ELF-1 (cell line): ENCODE results near the gene TP53I13.

Source experiments
- DNase-seq: peaks from one replicate; pipeline ENCODE4 v3.0.0-alpha.2; 2016; ENCODE audit warnings: low read depth, low spot score

TP53I13 gene

DNA sequence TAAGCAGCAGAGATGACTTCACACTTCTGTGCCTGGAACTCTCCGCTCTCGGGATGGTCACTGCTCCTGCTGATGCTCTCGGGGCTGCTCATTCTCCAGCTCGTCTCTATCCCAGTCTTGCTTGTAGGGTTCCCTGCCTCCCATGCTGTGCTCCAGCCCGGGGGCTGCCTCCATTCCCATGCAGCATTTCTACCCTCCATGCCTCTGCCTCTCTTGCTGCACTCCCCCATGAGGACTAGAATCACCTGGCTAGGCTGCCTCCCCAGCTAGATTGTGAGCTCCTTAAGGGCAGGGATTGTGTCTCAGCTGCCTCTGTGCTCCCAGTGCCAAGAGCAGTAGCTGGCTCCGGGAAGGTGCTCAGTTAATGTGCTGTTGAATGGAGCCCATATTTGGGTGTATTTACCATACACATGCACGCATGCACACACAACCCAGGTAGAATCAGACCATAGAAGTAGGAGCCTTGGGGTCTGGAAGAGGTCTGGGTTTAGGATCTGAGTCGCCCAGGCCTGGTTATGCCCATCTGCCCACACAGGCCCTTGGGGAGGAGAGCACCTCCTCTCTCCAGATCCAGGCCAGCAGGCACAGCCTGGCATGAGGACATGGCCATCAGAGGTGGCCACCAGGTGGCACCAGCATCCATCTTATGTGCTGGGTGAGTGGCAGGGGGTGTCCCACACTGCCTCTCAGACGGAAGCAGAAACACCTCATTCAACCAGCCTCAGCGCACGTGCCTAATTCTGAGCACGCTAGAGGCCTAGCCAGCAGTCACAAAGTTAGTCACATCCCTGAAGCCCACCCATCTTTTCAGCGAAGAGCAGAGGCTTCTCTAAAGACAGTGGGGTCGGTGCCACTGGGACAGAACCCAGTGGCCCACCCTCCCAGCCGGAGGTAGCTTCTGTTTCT, 11.6 kb downstream of the TP53I13 start:
- DNase-seq = peak; percentile 88

DNA sequence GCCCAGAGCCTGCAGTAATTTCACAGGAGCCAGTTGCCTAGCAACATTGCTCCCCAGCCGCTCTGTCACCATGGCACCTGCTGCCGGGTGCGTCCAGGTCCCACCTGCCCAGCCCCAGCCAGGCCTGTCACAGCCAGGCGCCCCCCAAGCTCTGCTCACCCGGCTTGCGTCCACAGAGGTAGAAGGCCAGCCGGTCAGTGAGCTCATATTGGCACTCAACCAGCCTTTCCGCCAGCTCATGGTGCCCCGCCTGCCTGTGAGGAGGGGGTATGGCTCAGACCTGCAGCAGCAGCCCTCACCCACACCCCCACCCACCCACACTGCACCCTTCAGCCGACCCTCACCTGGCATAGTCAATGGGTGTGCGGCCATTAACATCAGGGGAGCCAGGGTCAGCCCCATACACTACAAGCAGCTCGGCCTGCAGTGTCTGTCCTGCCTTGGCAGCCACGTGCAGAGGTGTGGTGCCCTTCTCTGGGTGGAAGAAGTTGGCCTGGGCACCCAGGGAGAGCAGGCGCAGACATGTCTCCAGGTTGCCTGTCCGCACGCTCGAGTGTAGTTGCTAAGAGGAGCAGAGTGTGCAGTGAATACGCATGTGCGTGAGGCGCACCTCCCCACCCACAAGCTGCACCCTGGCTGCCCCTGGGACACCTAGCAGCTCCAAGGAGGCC, 13.2 kb downstream of the TP53I13 start:
- no peak for DNase-seq

DNA sequence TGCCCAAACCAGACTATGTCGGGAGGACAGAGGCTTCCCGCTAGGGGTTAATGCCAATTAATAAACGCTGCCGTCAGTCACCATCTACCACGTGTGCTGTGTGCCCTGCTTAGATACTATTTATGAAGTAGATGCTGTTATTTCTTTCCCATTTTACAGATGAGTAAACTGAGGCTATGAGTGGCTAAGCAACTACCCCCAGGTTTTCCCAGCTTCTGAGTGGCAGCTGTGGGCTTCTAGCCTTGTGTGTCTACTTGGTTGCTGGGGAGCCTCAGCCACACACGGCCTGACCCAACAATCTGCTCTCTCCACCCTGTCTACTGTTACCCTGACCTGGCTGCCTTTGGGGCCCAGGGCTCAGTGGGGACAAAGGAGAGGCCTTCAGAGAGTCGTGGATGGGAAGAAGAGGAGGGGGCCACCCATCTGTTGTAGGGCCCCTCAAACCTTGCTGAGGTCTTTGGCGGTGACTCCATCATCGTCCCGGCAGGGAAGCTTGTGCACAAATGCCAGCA, 13.8 kb downstream of the TP53I13 start:
- DNase-seq = no peak

DNA sequence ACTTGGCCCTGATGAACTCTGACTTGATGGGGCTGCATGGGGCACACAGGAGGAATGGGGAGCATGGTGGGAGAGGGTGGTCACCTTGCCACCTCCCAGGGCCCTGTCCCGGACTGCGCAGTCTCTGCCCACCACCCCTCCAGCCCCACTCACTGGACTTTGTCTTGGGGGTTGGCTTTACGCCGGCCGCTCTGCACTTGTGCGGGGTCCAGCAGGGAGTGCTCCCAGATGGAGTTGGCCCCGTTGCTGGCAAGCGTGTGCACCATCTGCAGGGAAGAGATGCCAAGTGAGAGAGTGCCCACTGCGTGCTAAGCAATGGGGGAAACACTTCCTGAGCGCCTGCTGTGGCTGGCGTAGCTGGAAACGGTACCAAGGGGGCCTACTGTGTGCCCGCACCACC, 14.3 kb downstream of the TP53I13 start:
- DNase-seq = no peak

DNA sequence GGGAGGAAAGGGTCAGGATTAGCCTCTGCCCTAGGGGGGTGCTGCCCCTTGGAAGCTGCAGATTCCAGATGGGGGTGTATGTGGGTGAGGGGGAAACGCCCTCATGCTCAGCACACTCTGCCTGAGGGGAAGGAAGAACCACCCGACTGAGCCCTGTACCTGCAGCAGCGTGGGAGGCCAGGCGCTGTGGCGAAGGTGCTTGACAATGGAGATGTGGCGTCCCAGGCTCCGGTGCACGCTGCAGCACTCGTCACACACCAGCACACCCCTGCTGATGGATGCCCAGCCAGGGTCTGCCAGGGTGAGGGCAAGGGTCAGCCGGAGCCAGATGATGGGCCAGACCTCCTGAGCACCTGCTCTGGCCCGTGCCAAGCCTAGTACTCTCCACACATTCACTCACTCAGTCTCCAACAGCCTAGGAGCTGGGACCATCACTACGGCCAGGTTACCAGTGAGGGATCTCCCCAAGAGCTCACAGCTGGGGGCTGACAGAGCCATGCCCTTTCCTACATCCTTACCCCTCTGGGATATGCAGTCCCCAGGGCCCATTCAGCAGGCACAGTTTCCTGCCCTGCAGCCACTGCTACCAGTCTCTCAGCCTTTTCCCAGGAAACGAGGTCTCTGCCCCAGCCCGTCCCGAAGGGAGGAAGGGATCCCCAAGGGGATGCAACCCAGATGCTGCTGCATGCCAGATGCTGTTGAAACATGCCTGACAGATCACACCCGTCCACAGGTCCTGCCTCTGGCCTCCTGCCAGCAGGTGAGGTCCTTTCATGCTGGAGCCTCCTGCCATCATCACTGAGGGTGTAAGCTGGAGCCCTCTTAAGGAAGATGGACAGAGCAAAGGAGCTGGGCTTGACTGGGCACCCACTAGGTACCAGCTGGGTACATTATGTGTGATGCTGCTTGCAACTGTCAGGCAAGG, 15.1 kb downstream of the TP53I13 start:
- no peak for DNase-seq

DNA sequence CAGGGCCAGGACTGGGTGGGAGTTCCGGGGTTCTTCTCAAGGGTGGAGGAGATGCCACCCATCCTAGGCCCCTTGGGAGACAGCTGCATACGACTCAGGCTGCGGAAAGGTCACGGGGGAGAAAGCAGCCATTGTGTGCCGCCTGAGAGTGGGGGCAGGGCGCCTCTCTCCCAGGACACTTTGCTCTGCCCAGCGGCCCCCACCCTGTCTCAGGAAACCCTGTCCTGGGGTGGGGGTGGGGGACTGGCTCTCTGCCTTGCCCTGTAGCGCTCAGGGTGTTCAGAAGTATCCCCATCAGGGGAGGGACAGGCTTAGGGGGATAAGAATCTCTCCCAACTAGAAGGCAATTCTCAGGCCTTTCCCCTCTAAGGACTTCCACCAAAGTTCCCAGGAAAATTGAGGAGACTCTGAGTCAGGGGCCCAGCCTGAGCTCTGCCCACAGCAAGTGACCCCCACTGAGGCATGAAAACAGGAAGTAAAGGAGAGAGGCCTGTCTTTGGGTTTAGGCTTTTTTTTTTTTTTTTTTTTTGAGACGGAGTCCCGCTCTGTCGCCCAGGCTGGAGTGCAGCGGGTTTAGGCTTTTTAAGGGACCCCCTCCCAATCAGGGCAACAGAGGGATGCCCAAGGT, 16.1 kb downstream of the TP53I13 start:
- DNase-seq = no peak

DNA sequence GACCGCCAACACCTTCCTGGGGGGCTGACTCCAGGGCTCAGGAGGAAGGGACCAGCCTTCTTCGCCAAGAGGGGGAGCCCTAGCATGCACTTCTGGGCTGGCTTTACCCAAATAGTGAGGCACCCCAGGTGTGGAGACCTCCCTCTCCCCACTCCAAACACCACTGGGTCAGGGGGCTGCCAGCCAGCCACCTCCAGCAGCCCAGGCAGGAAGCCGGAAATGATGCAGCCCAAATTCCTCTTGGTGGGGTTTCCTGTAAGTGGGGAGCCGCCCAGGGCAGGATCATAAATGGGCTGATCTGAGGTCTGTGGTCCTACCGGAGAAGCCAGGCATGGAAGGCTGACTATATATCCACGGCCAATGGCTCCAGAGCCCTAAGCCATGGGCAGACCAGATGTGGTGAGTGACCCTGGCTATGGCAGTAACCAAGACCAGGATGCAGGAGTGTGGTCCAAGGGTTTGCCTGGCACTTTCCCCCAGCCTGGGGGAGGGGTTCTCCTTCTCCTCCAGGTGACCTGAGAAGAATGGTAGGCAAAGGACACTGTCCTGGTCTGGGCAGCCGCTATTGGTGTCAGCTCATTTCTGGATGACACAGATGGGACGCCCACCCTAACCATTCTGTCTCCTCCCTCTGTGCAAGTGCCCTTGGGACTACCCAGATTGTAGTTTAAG, 16.7 kb downstream of the TP53I13 start:
- no peak for DNase-seq

DNA sequence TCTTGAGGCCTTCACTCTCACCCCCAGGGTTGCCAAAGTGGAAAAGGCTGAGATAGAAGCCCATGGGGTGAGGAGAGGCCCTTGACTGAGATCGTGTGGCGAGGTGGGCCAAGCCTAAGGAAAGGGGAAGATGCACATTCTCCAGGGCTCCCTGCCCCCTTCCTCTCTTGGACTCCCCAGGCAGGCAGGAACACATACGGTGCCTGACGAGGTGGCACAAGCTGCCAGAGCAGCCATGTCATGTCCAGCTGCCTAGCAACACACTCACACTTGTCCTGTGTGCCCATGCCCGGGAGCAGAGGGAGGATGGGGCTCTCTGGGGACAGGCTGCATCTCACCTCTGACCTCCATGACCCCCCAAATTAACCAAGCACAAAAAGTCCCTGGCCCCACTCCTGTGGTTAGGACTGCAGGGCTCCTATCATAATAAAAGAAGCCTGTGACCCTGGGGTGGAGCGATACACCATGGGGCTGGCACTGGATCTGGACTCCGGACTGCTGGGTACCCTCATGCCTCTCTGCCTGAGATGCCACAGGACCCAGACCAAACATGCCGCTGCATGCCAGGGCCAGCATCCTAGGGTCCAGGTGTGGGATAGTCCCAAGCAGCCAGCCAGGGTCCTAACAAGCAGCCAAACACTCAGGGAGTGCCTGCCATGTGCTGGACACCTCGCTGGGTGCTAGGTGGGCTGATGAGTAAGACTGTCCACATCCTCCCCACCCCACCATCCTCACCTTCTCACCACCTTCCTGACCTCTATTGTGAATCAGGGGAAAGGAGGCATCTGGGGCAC, 18.4 kb downstream of the TP53I13 start:
- DNase-seq = no peak

DNA sequence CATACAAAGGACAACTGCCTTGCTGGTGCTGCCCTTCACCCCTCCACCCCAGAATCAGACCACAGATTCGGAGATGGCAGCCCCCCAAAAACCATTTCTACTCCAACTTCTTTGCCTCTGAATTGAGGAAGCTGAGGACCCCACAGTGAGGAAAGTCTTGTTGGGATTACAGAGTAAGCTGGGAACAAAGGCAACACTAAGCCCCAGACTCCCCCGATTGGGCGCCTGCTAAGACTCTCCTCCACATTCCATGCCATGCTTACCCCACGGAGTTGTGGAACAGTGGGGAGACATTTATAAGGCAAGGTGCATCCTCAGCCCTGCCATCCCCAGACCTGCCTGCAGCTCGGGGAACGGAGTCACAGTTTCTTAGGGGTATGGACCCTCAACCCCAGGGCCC, 19.1 kb downstream of the TP53I13 start:
- no peak for DNase-seq

DNA sequence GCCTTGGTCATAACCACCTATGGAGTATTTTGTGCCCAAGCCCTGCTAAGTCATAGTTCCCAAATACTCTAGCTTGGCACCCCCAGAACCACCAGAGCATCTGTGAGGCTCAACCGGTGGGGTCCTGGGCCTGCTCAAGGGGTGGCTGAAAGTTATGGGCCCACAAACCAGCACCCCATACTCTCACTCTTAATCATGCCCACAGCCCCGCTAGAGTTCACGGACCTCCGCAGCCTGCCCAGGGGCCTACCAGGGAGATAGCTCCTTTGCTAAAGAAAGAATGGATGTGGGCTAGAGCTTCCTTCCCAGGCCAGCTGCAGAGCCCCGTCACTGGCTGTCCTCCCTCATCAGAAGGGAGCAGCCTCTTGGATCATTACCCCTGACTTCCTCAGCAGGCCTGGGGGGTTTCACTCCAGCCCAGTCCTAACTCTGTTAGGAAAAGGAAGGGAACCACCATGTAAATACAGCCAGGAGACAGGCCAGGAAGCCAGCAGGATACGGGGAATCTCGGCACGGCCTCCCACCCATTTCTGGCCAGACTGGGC, 19.6 kb downstream of the TP53I13 start:
- no peak for DNase-seq

DNA sequence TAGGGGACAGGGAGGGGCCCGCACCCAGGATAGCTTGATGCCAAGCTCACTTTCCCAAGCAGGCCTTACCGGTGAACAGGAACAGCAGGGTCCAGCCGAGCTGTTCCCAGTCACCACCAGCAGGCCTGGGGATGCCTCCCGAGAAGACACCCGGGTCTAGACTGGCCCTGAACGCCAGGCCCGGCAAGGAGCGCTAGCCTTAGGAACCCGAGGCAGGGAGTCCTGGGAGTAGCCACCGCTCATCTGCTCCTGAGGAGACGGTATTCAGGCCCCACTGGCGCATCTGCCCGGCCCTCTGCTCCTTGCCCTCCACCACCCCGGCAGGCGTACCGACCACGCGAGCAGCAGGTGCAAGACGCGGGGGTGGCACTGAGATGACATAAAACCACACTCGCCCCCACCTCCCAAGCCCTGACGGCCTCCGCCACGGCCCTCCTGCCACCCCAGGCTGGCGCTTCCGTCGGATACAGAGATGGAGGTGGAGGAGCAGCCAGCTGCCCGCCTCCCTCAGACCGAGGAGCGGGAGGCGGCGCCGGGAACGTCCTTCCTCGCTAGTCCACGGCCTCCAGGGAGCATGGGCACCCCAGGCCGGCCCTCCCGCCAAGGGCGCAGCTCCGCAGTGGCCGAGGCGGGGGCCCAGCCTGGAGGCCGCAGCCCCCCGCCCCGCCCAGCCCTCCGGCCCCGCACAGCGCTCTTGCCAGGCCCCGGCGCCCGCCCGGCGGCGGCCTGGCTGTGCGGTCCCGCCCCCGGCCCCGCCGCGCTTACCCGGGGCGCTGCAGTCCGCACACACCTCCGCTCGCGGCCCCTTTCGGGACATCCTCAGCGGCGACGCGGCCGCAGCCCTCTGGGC, 20.3 kb downstream of the TP53I13 start:
- peak; percentile 40 for DNase-seq

DNA sequence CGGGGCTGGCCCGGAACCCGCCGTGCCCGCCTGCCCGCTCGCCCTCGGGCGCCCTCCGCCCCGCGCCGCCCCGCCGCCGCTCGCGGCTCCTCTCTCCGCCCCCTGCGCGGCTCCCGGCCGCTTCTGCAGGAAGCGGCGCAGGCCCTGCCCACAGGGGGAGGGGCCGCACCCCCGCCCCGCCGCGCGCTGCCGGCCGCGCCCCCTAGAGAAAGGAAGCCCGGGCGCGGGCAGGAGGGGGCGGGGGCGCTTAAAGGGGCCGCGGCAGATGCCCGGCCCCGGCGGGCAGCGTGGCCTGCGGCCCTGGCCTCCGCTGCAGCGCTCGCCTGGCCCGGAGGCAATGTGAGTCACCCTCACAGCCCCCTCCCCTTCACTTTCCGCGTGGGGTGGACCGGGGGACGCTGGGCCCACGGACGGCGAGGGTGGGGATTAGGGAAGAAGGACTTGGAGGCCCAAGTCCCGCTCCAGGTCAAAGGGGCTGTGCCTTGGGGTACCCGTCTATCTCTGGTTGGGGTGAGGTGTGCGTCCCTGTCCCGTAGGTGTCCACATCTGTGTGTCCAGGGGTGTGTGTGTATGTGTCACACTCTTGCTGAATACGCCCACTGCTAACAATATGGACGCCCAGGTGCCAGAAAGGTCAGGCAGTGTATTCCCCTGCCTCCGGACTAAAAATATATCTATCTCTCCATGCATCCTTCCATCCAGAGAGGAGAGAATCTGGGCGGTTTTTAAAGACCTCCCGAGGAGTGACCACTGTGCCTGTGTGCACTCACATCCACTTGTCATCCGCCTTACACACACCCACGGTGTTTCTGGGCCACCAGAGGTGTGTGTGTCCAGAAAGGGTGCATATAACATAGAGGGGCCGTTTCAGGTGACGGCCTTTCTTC, 21.3 kb downstream of the TP53I13 start, which contains the start of gene GIT1:
Gene GIT1, minus strand, starts transcription at position 125 of the 887 bp plus-strand sequence. CDS start 270 bp downstream, outside the sequence.
- DNase-seq = peak; percentile 80

DNA sequence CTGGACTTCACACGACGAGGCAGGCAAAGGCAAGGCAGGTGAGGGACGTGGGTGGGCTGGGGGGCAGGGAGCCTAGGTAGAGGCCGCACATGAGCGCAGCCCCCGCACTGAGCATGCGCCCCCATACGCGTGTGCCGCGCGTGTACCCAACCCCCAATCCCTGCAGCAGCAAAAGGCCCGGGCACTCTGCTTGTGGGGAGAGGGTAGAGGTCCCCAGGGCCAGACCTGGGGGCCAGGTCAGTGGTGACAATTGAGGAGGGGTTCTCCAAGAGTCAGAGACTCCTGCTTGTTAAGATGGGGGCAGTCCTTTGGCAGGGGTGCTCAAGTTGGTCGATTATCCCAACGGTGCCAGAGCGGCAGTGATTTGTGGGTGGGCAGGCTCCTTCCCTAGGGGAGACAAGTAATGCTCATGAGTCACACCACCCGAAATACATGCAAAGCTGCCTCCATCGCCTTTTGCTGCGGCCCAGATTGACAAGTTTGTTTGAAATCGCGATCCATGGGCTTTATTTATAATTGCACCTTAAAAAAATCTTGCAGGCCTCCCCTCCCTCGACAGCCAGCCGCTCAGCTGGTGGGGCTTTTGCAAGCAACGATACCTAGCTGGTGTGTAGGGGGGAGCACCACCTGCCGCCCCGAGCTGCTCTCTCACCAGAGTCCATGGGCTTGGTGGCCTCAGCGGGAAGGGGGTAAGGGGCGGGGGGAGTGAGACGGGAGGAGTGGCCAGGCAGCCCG, 22.1 kb downstream of the TP53I13 start:
- DNase-seq = no peak

DNA sequence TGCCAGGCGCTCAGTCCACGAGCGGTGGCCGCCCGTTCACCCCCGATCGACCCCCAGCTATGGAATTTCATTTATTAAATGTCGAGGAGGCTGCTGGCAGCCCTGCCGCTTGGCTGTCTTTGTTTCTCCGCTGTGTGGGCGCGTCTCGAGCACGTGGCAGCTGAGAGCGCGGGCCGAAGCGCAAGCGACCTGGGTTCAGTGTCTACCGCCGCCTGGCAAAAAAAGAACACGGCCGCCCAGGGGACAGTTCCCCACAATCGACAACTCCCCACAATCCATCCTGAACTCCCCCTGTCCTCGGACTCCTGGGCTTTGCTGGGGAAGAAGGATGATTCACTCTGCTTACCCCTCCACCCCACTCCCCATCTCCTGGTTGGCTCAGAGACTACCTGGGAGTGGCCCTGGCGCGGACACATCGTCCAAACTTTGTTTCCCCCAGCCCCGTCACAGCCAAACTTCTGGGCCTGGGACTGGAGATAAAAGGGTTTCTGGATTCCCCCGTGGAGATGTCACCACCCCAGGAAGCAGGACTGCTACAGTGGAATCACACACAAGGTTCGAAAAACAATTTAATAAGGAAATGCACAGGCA, 22.7 kb downstream of the TP53I13 start:
- no peak for DNase-seq

DNA sequence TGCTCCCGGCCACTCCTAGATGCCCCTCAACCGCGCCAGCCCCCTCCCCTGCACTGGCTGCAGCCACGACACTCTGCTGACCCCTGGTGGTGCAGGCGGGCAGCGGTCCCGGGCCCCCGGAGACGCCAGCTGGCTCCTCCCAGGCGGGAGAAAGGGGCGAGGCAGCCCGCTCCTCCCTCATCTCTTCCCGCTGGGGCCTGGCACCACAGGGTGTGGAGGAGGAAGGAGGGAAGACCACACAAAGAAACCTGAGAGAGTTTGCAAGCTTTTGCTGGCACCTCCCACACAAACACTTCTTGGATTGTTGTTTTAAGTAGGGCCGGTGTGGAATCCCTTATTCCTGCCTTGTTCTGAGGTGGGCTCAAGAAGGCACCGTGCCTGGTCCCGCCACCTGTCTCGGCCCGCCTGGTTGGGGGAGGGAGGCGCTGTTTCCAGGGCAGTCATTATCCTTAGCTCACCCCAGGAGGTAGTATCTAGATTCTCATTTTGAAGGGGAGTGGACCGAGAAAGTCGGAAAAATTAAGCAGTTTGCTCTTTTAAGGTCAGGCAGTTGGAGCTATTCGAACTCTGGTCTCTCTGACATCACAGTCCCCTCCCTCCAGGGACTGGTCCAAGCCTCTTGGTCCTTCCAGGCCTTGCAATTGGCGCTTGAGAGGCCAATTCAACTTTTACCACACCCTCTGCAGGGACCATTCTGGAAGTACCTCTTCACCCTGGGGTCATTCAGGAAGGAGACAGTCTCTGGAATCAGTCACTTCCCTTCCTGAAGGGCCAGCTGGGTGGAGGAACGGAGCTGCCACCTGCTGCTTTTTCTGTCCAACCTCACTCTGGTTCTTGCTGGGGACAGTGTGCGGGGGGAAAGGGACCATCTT, 23.5 kb downstream of the TP53I13 start:
- peak; percentile 97 for DNase-seq
